DMS 273 treated with DMSO at 0.1 percent for 48 hours (cell line): ENCODE measurements around the gene APRT.

Experiments used
- DNase-seq: peaks from one replicate; lab custom pipeline; 2025; lab: John Stamatoyannopoulos, UW

APRT gene

GRCh38 chr16:88787579-88788314 lies 24.0 kb downstream of the APRT start:
- no peak for DNase-seq

DNA sequence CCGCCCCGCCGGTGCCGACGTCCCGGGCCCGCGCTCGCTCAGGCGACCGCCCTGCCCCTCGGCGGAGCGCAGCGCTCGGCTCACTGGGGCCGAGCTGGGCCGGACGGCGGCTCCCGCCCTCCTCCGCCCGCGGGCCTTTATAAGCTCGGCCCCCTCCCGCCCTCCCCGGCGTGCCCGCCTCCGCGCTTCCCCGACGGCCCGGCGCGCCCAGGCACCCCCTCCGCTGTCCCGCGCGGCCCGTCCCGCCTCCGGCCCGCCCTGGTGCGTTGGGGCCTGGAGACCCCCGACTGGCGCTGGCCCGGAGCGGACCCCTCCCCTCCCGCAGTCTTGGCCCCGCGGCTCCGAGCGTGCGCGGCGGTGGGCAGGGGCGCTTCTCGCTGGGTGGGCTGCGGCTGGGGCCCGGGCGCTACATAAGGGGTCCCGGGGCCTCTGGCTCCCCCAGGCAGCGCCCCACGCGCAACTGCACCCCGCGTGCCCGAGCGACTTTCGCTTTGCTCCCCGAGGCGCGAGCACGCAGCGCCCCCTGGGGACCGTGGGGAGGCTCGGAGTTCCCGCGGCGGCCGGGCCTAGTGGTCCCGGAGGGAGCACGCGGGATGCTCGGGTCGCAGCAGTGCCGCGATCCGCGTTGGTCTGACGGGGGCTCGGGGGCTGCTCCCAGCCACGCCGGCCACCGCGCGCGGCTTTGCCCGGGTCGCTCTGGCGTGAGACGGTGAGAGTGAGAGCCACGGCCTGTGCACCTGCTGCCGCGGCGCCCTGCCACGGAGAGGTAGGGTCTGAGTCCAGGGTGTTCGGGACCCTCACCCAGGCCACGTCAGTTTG lies 26.4 kb downstream of the APRT start, which contains the start of gene PIEZO1:
Gene PIEZO1, minus strand, starts transcription at position 115 of the 819 bp plus-strand sequence. CDS start 256 bp downstream, outside the sequence.
- no peak for DNase-seq

- no peak for DNase-seq
These were observed 26.9 kb downstream of the APRT start for GRCh38 chr16:88784856-88785105.

DNA sequence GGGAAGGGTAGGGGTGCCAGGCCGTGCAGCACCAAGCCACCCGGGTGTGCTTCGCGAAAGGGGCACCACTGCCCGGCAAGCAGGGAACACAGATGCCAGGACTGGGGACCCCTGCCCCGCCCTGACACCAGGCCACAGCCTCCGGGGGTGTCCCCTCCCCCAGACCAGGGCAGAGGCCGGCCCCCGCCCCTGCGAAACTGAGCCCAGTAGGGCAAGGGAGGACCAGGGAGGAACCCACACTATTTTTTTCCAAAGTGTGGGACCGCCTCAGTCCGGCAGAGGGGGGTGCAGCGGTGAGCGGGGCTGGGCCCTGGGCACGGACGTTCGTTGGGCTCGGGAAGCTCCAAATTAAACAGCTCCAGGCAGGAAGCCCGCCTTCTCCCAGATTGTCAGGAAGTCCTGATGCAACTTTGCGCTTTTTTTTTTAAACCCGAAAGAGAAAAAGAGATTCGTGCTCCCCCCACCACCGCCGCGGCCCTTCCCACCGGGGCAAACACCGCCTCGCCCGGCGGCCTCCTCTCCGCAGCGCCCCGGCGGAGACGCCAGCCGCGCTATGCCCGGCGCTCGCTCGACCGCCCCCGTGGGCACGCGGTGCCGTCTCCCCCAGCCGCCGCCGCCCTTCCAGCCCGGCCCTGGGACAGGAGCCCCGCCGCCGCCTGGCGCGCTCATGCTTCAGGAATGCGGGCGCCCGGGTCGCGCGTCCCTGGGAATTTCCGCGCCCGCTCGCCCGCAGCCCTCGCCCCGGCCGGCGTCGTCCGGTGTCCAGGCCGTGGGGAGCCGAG lies 27.5 kb downstream of the APRT start:
- DNase-seq = no peak

- peak; percentile 67 for DNase-seq
These were observed 28.2 kb downstream of the APRT start for GRCh38 chr16:88783391-88784073.

- no peak for DNase-seq
These were observed 29.0 kb downstream of the APRT start for GRCh38 chr16:88782454-88783390.

DNA sequence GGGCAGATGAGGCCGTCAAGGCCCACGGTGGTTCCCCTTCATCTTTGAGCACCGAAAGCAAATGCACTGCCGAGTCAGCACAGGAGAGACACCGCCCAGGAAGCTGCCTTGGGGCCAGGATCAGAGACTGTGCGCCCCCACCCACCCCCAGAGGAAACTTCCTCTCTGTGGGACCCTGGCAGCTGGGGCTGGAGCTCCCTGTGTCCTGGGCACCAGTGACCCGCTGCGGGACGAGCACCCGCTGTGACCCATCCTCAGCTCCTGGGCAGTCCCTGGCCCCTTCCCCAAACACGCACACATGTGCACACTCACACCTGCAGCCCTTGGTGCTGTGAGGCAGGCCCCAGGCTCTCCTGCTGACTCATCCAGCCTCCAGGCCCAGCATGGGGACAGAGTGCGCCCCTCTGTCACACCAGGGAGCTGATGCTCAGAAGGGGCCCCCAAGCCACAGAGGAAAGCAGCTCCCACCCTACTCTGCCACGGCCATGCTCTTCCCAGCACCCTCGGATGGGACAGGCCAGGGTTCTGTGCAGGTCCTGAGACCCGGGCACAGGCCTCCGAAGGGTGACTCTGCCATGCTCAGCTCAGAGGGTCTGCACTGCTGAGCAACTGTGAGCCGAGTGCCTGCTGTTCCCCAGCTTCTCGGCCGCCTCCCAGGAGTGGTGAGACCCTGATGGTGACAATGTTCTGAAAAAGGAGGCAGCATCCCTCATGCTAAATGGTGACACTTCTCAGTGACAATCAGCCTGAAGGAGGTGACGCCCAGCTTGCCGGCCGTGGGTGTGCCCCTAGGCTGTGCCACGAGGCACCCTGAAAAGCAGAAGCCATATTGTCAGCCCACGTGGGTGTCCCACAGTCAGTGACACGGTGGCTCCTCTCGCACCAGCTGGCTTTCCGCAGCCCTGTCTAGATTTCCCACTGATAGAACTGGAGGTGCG lies 30.3 kb downstream of the APRT start:
- no peak for DNase-seq

- no peak for DNase-seq
These were observed 31.3 kb downstream of the APRT start for GRCh38 chr16:88780142-88781062.

GRCh38 chr16:88779406-88780141 lies 32.2 kb downstream of the APRT start:
- DNase-seq = no peak

- no peak for DNase-seq
These were observed 33.1 kb downstream of the APRT start for GRCh38 chr16:88778541-88779065.

DNA sequence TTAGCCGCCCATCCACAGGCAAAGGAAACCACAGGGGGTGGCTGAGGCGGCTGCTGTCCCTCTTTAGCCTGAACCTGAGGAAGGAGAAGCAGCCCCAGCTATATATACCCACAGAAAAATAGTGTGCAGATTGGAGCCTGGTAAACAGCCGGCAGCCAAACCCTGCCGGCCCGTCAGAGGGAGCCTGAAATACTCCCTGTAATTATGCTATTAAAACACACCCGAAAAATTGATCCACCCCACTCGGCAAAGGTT lies 33.5 kb downstream of the APRT start:
- DNase-seq = no peak

GRCh38 chr16:88777471-88778270 lies 34.1 kb downstream of the APRT start:
- no peak for DNase-seq

- no peak for DNase-seq
These were observed 35.9 kb downstream of the APRT start for GRCh38 chr16:88775825-88776224.

DNA sequence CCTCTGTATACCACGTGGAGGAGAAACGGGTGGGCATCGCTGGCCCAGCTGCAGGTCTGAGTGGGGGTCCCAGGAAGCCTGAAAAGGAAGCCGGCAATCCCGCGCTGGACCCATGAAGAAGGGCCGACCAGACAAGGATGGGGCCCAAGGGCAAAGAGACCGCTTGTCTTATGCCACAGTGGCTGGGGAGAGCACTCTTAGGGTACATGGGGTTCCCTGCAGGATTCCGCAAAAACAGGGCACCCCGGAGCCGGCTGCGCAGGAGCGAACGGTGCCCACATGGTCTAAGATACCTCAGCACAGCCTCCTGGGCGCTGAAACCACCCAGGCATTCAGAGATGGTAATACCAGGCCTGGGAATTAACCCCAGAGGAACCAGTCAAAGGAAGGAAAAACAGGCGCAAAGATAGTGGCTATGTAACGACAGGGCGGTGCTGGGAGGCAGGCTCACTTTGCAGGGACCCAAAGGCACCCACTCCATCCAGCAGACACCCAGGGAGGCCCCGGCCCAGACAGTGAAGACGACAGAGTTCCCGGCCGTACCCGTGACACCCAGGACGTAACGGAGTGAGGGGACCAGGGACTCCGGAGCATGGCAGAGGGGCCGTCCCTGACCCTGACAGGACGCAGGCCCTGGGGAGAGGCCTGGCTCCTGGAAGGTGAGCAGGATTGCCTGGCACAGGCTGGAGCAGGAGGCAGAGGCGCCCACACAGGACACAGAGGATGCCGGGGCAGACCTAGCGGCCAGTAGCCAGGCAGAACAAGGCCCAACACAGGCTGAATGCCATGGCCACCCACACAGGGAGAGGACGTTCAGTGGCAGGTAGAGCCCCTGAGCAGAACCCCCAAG lies 37.0 kb downstream of the APRT start:
- DNase-seq = no peak

DNA sequence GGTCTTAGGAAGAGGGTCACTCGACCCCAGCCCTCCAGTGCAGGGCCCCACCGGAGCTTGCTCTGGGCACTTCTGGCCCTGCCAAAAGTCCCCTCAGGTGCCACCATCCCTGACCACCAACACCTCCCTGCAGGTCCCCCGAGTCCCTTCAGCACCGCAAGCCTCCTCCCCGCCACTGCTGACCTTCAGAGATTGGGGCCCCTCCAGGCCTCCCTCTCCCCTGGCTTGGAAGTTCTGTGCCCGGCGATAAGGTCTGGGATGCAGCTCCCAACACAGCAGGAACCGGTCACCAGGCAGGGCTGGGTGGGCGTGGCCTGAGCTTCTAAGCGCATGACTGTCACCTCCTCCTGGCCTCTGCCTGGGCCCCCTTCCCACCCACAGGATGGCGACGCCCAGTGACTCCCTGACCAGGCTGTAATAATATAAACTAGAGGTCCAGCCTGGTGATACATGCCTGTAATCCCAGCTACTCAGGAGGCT lies 37.9 kb downstream of the APRT start:
- DNase-seq = no peak
